Occipital lobe (tissue), 3 donors: Measurements from ENCODE around the gene ANAPC16. TPM values are rescaled to one million over a fixed set of nuclear protein-coding genes. Genes with fewer than 3 reads are reported as not detected.
"Not testable (repeated sequence)": the region's sequence is repeated elsewhere in the genome, so short reads cannot be mapped to it uniquely, and the experiment has no call there.

Experiments used
- DNase-seq: peaks from one replicate; lab custom pipeline; 2025; lab: John Stamatoyannopoulos, UW
- small RNA-seq: library from RNA; depleted of rRNA; stranded (forward); fragments of <200 nt; gene quantifications from one replicate; pipeline ENCODE3, GENCODE V24; 2014
- total RNA-seq: library from RNA; depleted of rRNA; stranded (reverse); fragments of >200 nt; gene quantifications from one replicate; pipeline ENCODE4 v1.2.3, GENCODE V29; 2014

Gene ANAPC16
- total RNA-seq, 1 donor from 2014 or later: 34.2 TPM

DNA sequence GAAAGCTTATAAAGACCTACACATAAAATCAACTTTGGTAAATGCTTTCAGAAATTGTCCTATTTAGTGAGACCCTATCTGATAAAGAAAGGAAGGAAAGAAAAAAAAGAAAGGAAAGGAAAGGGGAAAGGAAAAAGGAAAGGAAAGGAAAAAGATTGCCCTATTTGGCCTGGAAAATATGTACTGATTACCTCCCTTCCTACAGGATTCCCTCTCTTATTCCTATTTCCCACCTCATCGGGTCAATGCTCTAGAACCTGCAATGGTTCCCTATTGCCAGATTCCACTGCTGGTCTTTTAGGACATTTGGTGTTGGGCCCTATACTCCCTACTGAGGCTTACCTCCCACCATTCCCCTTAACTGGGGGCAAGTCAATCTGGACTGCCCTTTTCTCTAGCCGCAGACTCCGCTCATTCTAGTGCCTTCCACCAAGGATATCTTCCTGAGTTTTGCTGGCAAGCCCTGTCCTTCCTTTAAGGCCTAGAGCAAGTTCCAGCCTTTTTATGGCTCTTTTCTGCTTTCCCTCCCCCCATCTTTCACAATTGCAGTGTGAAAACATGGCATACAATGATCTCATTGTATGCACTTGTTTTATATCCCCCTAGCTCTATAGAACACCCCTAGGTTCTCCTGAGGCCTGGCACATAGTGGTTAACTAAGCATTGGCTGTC is 62.3 kb downstream of the ANAPC16 start:
- DNase-seq: no peak

DNA sequence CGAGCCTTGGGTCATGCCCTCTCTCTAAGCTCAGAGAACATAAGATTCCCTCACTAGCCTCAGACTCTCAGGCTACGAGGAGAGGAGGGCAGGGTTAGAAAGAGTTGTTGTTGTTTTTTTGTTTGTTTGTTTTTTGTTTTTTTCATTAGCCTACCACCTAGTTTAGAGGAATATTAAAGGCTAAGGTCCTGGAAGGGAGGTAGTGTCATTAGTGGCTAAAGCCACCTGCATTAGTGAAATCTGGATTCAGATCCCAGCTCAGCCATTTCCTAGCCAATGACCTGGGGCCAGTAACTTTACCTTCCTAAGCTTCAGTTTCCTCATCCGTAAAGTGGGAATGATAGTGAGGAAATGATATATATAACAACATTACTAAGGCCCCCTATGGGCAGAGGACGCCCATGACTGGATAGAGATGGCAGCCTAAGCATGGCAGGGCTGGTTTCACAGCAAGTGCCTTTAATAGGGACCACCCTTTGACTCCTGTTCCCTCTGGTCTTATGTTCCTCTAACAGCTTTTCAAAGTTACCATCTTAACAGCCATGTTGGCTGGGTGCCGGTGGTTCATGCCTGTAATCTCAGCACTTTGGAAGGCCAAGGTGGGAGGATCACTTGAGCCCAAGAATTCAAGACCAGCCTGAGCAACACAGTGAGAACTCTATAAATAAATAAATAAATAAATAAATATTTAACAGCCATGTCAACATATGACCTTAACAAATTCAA is 63.0 kb downstream of the ANAPC16 start:
- DNase-seq: no peak

DNA sequence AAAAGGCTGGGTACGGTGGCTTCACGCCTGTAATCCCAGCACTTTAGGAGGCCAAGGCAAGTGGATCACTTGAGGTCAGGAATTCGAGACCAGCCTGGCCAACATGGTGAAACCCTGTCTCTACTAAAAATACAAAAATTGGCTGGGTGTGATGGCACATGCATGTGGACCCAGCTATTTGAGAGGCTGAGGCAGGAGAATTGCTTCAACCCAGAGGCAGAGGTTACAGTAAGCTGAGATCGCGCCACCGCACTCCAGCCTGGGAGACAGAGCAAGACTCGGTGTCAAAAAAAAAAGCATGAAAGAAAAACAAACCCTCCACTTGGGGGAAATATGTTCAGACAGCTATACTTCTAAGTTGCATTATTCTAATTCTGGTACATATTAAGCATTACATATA is 63.8 kb downstream of the ANAPC16 start:
- DNase-seq: not testable (repeated sequence)

DNA sequence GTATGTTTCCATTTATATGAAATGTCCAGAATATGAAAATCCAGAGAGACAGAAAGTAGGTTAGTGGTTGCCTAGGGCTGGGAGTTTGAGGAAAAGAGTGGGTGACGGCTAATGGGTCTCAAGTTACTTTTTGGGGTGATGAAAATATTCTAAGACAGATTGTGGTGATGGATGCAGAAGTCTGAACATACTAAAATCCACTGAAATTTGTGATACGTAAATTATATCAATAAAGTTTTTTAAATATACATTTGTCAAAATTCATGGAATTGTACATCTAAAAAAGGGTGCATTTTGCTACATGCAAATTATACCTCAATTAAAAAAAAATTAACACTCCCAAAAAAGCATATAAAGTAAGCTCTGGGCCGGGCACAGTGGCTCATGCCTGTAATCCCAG is 67.3 kb downstream of the ANAPC16 start:
- DNase-seq: no peak

Small RNA genes lying within 50 kb of the gene (small RNA-seq; reads per million reads assigned to genes)
- gene RF00019 (not detected), gene RF00340 (not detected)

Other genes starting within 250 kb of the ANAPC16 start
- 25.1 TPM for gene SPOCK2, start 127.5 kb upstream of the ANAPC16 start, total RNA-seq
- gene ASCC1, start 264 bp downstream of the ANAPC16 start, total RNA-seq: 31.2 TPM
- 30.6 TPM for gene DDIT4, start 57.9 kb downstream of the ANAPC16 start, total RNA-seq
- 12.2 TPM for gene DNAJB12, start 138.9 kb downstream of the ANAPC16 start, total RNA-seq